ENCODE measurements around the gene BCL2L14.

Gene BCL2L14

DNA sequence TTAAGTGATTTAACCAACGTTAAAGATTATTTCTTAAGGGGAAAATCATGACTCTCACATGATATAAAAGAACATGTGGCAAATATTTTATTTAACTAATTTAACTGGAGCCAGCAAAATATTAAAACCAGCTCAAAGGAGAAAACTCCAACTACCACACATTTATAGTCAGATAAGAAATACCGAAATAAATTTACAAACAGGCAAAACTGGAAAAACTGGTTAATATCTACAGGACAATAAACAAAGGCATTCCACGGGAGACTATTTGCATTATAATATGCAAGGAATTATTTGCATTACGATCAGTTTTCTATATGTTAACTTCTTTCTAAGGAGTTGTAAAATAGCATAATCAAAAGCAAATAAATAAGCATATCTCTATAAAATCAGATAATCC, 13.8 kb upstream of the BCL2L14 start:
- DNase-seq (ENCODE audit: low read depth in 2 of 2) = no peak

DNA sequence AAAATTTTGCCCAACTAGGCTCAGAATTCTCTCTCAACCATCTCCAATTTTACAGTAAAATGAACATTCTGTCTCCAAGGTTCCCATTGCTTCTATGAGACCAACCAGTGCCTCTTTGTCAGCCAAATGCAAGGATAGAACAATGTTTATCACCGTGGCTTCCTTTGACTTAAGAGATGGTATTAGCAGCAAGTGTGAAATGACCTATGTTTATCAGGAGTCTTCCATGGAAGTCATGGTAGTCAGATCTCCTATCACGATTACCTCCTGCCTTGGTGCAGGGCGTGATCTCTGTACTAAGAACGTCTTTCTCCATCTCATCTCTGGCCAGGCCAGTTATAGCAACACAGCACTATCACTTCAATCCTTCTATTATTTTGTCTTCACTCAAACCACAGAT, 6.1 kb upstream of the BCL2L14 start:
- no peak for DNase-seq (ENCODE audit: low read depth in 2 of 2)

DNA sequence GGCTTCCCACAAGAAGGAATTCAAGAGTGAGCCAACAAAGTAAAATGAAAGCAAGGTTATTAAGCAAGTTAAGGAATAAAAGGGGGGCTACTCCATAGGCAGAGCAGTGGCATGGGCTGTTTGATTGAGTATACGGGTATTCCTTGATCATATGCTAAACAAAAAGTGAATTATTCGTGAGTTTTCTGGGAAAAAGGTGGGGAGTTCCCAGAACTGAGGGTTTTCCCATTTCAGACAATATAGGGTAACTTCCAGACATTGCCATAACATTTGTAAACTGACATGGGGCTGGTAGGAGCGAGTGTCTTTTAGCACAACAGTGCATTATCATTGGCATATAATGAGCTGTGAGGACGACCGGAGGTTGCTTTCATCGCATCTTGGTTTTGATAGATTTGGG, 2.0 kb upstream of the BCL2L14 start:
- no peak for DNase-seq (ENCODE audit: low read depth in 2 of 2)

DNA sequence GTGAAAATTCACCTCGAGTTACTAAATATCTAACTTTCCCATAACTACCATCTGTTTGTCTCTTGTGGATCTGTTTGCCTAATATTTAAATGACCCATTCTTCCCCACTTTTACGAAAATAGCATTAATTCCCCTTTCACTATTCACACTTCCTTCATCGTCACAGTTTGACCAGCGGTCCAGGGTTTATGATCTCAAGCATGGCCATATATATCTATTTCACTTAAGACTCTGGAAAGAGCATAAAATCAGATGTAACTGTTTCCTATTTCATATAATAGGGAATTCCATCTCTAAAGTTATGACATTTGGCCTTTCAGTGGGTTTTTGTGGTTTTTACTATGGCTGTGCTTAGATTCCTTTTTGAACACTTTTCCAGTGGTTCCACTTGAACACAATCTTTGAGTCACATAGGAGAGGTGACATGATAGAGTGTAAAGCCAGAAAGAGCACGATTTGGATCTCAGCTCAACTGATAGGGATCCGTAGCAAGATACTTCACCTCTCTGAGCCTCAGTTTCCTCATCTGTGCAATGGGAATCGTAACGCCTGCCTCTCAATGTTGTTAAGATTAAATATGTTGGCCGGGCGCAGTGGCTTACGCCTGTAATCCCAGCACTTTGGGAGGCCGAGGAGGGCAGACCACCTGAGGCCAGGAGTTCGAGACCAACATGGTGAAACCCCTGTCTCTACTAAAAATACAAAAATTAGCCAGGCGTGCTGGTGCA, 754 bp upstream of the BCL2L14 start:
- no peak for DNase-seq (ENCODE audit: low read depth in 2 of 2)

DNA sequence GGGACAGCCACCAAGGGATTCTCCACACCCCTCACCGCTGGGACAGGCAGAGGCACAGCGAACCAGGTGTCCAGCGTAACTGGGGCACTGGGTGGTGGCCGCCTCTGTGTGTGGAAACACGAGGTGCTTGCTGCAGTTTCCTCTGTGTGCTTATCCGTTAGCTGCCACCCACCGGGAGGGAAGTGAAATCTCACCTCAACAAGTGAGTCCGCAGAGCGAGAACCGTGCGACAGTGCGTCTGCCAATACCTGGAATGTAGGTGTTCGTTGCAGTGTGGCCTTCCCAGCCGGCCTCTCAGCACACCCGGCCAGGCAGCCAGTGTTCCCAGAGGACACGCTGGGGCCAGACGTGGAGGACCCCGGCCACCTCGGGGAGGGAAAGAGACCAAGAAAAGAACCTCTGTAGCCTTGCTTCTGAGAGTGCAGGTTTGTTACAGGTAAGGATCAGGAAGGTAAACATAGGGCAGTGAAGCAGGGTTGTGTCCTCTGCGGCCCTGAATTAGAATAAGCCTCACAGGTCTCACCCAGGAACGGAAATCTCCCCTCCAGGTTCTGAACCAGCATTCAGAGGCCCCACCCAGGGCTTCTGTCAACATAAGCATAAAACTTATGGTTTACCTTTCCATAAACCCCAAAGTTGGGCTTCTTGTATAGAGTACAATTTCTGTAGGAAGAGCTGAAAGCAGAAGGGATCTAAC, 1.5 kb downstream of the BCL2L14 start:
- DNase-seq (ENCODE audit: low read depth in 2 of 2) = no peak

DNA sequence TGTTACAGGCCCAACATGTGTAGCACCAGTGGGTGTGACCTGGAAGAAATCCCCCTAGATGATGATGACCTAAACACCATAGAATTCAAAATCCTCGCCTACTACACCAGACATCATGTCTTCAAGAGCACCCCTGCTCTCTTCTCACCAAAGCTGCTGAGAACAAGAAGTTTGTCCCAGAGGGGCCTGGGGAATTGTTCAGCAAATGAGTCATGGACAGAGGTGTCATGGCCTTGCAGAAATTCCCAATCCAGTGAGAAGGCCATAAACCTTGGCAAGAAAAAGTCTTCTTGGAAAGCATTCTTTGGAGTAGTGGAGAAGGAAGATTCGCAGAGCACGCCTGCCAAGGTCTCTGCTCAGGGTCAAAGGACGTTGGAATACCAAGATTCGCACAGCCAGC, 8.6 kb downstream of the BCL2L14 start:
- DNase-seq (ENCODE audit: low read depth in 2 of 2) = no peak

DNA sequence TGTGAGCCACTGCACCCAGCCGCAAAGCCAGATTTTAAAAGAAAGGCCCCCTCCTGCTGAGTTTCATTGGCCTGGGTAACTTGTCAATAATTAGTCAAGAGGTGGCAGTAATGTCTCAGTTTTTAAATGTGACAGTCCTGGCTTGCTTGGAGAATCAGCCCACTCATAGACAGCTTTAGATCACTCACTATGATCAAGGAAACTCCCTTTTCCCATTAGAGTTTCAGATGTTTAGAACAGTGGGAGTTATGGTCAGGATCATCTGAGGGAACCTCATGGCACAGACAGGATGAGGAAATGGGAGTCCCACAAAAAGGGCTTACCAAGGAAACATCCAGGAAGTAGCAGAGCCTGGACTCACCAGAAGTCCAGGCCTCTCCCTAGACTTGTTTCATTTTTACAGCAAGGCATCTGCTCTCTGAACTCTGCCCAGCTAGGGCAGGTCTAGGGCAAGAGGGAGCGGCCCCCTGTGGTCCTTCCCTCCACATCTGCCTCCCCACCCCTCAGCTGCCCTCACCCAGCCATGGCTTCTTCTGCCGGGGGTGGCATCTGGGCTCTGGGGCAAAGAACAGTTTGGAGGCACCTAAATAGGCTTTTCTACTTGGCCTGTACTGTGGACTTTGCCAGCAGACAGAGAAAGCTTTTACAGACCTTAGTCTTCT, 11.2 kb downstream of the BCL2L14 start:
- no peak for DNase-seq (ENCODE audit: low read depth in 2 of 2)

DNA sequence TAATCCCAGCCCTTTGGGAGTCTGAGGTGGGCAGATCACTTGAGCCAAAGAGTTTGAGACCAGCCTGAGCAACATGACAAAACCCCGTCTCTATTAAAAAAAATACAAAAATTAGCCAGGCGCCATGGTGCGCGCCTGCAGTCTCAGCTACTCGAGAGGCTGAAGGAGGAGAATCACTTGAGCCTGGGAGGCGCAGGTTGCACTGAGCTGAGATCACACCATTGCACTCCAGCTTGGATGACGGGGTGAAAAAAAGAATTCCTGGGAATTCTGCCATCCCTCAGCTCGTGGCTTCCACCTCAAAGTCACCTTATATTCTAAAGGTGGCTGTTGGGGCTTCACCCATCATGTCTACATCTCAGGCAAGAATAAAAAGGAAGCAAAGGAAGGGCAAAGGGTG, 12.9 kb downstream of the BCL2L14 start:
- DNase-seq (ENCODE audit: low read depth in 2 of 2) = no peak

DNA sequence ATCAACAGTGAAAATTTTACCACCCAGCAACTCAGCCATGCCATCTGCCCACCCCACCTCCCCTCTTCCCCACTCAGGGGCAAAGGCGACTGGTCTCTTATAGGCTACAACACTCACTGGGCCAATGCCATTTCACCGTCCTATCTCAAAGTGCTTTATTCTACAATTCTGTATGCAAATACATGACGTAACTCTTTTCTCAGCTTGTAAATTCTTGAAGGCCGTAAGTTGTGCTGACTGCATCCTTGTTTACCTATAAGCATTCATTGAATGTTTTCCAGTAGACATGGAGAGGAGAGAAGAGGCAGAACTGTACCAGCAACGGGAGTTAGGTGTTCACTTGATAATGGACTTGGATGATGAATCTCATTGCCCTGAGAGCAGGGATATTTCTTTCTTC, 15.6 kb downstream of the BCL2L14 start:
- DNase-seq (ENCODE audit: low read depth in 2 of 2) = no peak

DNA sequence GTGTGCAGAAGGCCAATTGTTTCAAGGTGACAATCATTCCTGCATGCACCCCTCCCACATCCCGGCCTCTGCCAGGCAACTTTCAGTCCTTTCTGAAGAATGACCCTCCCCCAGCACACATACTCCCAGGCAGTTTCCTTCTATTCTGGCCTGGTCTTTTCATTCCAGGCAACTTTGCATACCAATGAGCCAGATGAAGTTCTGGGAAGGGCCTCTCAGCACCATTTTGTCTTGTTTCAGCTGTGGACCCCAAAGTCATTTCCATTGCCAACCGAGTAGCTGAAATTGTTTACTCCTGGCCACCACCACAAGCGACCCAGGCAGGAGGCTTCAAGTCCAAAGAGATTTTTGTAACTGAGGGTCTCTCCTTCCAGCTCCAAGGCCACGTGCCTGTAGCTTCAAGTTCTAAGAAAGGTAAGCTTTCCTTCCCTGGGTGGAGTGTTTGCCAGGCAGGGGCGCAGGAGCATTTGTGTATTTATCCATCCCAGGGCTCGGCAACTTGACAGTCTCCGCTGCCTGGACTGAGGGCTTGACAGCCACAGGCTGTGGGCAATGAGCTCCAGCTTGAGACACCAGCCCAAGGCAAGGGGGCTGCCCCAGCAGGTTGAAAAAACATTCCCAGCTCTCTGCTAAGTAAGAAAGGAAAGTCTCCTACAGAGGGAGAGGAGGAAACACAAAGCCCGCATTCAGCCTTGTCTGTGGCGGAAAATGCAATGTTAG, 16.4 kb downstream of the BCL2L14 start:
- DNase-seq (ENCODE audit: low read depth in 2 of 2) = no peak

DNA sequence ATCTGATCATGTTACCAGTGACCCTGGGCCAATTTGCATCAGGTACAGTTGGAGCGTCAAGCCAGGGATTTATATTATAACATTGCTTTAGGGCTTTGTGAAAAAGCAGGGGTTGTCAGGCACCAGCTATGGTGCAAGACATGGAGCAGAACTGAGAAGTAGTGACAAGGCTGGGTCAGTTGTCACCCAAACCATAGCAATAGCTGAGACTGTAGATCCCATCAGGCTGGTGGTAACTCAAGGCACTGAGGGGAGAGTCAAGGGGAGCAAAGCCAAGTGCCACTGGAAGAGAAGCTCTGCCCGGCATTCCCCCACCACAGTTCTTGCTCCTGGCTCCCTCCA, 16.9 kb downstream of the BCL2L14 start:
- no peak for DNase-seq (ENCODE audit: low read depth in 2 of 2)

DNA sequence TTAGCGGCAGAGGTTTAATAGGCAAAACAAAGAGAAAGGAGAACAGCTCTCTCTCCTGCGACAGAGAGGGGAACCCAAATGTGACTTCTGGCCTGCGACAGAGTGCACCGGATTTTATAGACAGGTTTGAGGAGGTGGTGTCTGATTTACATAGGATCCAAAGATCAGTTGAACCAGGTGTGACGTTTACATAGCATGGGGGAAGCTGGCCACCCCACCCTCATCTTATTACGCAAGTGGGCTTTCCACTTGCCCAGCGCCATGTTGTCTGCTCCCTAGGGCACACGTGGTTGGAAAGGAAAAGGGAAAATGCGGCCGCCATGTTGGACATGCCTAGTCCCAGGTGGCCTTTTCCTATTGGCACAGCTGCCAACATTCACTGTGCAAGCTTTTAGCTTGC, 17.4 kb downstream of the BCL2L14 start:
- no peak for DNase-seq (ENCODE audit: low read depth in 2 of 2)

DNA sequence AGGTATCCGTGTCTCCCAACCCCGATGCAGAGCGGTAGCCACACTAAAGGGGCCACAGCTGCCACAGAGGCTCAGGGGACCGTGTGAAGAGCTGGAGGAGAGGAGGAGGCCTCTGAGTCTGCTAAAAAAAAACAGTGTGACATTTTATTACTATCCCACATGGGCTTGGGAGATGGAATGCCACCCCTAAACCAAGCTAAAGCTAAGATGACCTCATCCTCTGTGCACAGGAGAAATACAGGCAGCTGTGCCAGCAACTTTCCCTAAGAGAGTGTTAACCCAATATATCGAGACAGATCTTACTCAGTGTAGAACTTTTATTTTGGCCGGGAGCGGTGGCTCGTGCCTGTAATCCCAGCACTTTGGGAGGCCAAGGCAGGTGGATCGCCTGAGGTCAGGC, 18.0 kb downstream of the BCL2L14 start:
- no peak for DNase-seq (ENCODE audit: low read depth in 2 of 2)

DNA sequence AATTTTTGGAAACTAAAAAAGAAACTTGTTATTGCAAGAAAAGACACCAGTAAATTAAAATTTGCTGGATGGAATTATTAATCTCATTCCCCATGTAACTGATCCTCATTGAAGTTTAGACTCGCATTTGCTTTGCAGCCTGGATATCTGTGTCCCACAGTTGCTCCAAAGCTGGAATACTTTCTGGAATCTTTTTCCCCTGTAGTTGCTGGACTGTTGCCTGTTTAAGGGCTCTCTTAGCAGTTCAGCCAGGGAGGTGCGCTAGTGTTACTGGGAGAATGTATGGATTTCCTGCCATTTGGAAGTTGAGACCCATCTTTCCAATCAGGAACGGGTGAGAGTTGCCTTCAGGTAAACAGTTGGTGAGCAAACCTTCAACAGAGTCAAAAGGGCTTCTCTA, 20.3 kb downstream of the BCL2L14 start:
- no peak for DNase-seq (ENCODE audit: low read depth in 2 of 2)

DNA sequence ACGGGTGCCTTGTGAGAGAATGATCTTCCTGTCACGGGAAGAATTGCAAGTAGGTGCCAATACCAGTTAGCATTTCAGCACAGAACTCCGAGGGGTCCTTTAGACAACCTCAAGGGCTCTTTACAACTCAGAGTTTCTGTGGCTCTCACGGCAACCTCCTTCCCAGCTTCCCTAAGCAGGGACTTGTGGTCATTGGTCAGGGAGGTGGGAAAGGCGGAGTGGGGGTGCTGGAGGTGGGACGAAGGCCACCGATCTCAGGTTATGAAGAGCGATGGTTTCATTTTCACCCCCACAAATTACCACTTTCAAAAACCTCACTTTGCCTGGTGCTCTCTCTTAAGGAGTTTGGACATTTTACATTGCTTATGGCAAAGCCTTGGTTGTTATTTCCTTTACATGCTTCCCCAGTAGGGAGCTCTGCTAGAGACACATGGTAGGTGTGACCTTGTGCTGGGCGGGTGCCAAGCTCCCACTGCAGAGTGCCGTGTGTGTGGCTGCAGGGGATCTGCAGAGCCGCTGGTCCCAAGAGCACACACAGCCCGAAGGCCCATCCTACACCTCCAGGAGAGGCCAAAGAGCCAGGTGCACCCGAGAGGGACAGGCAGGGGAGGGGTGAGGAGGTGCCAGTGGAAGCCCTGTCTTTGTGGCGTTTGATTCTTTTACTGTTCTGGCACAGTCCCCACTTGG, 21.4 kb downstream of the BCL2L14 start:
- no peak for DNase-seq (ENCODE audit: low read depth in 2 of 2)

DNA sequence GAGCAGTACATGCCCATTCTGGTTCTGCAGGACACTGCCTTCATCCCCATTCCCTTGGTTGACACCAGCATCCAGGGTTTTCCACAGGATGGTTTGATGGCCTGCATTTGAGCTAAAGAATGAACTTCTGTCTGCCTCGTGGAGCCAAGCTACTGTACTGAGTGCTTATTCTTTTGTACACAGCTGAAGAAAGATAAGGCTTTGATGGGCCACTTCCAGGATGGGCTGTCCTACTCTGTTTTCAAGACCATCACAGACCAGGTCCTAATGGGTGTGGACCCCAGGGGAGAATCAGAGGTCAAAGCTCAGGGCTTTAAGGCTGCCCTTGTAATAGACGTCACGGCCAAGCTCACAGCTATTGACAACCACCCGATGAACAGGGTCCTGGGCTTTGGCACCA, 23.7 kb downstream of the BCL2L14 start:
- no peak for DNase-seq (ENCODE audit: low read depth in 2 of 2)

DNA sequence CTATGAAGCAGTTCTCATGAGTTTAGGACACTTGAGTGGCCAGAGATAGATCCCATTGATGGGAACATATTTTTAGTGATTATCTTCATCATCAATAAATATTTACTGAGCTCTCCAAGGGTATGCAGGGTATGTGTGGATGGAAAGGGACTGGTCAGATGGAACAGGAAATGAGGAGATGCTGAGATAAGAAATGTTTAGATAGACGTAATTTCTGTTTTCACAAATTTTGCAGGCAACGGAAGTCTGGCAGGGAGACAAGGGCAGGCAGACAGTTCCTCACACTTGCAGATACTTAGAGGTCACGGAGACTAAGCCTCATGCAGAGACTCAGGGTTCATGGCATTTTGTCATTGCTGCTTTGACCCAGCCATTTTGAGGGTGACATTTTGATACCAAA, 24.3 kb downstream of the BCL2L14 start:
- no peak for DNase-seq (ENCODE audit: low read depth in 2 of 2)

DNA sequence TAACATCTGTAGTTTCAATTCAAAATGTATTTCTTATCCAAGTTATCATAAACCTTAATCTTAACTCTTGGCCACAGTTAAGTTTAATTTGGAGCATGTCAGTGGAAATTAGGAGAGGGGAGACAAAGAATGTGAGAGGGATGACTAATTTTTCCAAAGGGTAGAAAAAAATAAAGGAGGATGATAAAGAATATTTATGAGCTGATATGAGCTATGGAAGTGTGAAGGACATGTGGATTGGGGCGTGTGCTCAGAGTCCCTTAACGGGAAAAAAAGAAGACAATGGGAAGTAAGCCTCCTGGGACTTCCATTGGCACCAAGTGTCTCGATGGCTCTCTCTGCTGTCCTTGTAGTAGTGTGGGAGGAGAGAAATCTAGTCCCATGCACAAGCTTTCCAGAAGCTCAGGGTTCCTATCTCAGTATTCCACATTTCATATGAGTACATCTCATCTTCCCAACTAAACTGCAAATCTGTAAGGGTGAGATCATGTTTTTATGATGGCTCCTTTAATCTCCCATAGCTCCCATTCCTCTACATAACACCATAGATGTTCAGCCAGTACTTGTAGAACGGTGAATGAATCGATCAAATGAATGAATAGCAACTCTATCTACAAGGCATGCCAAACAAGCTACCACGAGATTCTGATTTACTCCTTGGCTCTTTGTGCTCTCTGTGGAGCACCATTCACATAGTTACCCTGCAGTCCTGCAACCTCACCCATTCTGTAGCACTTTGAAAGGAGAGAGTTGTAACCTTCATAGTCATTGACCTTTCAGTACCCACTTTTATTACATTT, 27.4 kb downstream of the BCL2L14 start:
- no peak for DNase-seq (ENCODE audit: low read depth in 2 of 2)

DNA sequence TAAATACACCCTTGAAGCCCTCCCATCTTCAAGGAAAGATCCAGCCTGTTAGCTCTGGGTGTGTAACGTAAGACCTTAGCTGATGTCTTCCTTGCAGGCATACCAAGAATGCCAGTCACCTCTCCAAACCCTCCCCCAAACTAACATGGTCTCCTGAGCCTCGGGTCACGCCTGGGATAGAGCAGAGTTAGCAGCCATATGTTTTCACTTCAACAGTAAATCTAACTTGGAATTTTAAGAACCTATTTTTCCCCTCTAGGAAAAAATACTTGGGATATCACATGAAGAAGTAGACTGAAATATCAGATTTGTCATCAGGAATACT, 27.9 kb downstream of the BCL2L14 start:
- no peak for DNase-seq (ENCODE audit: low read depth in 2 of 2)

DNA sequence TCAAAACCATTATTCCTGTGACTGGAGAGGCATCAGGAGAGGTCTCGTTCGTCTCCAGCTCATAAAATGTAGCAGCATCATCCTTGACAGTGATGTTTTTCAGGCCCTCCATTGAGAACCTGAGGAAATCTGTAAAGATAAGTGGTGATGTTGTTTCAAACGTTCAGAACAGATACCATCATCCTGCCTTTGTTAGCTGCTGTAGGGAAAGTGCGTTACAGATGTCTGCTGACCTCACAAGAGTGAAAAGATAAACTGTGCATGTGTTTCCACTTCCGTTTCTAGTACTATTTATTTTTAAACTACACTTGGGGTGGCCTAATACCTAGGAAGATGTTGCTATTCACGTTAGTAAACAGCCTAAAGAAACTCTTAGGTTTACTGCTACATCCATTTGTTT, 28.4 kb downstream of the BCL2L14 start:
- DNase-seq (ENCODE audit: low read depth in 2 of 2) = no peak

DNA sequence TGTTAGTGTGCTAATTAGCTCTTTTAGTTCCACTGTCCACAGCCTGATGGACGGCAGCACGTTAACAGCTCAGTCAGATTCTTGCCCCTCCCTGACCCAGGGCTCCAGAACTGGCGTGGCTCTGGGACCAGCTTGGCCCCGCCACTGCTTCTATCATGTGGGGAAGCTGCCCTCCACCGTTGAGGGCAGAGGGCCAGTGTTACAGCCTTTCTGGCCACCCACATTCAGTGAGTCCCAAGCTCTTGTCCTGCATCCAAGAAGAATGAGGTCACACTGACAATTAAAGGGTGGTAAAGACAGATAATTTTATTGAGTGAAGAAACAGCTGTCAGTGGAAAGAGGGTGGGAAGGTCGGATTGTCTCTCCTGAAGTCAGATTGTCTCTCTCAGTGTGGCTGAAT, 36.9 kb downstream of the BCL2L14 start:
- no peak for DNase-seq (ENCODE audit: low read depth in 2 of 2)

Measured in activated CD8-positive, alpha-beta memory T cell treated with anti-CD3 and anti-CD28 coated beads for 4 hours (primary cell).